ENCODE data around the gene PCIF1. TPM values are rescaled to one million over a fixed set of nuclear protein-coding genes. Genes with fewer than 3 reads are reported as not detected.

Gene PCIF1
- total and polyA plus RNA-seq, 9 of the 15 experiments (the other 6 are each of a cell fraction or from before 2014, with no cell fraction given): 5.8 to 29.4 (median 11.3) TPM

DNA sequence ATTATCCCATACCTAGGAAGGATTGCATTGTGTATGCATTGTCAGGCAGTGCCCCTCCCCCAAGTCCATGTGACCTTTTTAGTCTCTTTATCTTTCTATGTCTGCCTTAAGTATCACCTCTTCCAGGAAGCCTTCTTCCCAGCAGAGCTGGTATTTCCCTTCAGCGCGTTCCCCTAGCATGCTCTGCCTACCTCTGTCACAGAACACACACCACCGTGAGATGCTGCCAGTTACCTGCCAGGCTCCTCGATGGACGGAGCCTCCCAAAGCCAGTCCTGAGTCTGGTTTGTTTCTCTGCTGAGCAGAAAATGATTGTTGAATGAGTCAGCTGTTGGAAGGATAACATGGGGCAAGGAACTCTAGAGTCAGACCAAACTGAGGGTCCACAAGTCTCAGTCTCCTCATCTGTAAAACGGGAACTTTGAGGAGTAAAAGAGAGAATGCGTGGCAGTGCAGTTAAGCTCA is 48.8 kb downstream of the PCIF1 start (continued):
- TF ChIP-seq RREB1 (CRISPR knock-in tag; IDR thresholded peaks at IDR 0.05): no peak
- TF ChIP-seq, protein P1, sequence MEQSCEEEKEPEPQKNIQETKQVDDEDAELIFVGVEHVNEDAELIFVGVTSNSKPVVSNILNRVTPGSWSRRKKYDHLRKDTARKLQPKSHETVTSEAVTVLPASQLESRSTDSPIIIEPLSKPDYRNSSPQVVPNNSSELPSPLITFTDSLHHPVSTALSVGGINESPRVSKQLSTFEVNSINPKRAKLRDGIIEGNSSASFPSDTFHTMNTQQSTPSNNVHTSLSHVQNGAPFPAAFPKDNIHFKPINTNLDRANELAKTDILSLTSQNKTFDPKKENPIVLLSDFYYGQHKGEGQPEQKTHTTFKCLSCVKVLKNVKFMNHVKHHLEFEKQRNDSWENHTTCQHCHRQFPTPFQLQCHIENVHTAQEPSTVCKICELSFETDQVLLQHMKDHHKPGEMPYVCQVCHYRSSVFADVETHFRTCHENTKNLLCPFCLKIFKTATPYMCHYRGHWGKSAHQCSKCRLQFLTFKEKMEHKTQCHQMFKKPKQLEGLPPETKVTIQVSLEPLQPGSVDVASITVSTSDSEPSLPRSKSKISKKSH (CRISPR knock-in tag; IDR thresholded peaks at IDR 0.05): no peak
- TF ChIP-seq, protein P2, sequence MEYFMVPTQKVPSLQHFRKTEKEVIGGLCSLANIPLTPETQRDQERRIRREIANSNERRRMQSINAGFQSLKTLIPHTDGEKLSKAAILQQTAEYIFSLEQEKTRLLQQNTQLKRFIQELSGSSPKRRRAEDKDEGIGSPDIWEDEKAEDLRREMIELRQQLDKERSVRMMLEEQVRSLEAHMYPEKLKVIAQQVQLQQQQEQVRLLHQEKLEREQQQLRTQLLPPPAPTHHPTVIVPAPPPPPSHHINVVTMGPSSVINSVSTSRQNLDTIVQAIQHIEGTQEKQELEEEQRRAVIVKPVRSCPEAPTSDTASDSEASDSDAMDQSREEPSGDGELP (CRISPR knock-in tag; IDR thresholded peaks at IDR 0.05; ENCODE audit: borderline replicate concordance): peak; percentile 62; the same call in 1 of the 2 replicates
- TF ChIP-seq, protein P3, sequence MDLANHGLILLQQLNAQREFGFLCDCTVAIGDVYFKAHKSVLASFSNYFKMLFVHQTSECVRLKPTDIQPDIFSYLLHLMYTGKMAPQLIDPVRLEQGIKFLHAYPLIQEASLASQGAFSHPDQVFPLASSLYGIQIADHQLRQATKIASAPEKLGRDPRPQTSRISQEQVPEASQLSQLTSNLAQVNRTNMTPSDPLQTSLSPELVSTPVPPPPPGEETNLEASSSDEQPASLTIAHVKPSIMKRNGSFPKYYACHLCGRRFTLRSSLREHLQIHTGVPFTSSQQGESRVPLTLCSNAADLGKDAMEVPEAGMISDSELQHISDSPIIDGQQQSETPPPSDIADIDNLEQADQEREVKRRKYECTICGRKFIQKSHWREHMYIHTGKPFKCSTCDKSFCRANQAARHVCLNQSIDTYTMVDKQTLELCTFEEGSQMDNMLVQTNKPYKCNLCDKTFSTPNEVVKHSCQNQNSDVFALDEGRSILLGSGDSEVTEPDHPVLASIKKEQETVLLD (IDR thresholded peaks at IDR 0.05): 0 out of 2 replicates have a peak, but pooled peaks have one; percentile 44
- no peak for TF ChIP-seq GTF2E2 (tag; IDR thresholded peaks at IDR 0.05)
- peak; percentile 54 for TF ChIP-seq CXXC5 (CRISPR knock-in tag; IDR thresholded peaks at IDR 0.05)
- no peak for TF ChIP-seq RUNX1 (IDR thresholded peaks at IDR 0.05; ENCODE audit: low read depth)
- peak; percentile 50 for TF ChIP-seq ZNF316 (IDR thresholded peaks at IDR 0.05)
- TF ChIP-seq PCBP2 (IDR thresholded peaks at IDR 0.05; ENCODE audit: low read depth, low read length, poor library complexity, severe bottlenecking): no peak
- TF ChIP-seq TRIM24 (IDR thresholded peaks at IDR 0.05): peak in 1 of 2 experiments; percentile 47; a peak in 1 of 4 replicates
- TF ChIP-seq TBP (optimal IDR thresholded peaks at IDR 0.05; ENCODE audit: low read depth, low read length): peak; percentile 28
- TF ChIP-seq BCLAF1 (IDR thresholded peaks at IDR 0.05; ENCODE audit: borderline replicate concordance in 1 of 2, control insufficient read depth in 1 of 2, low read depth in 2 of 2, low read length in 1 of 2): no peak
- TF ChIP-seq ZNF124 (CRISPR knock-in tag; IDR thresholded peaks at IDR 0.05): no peak
- TF ChIP-seq IFI16 (CRISPR knock-in tag; IDR thresholded peaks at IDR 0.05): no peak

All from K562 (cell line).